ENCODE measurements around the gene TPST1.

The TPST1 gene

DNA sequence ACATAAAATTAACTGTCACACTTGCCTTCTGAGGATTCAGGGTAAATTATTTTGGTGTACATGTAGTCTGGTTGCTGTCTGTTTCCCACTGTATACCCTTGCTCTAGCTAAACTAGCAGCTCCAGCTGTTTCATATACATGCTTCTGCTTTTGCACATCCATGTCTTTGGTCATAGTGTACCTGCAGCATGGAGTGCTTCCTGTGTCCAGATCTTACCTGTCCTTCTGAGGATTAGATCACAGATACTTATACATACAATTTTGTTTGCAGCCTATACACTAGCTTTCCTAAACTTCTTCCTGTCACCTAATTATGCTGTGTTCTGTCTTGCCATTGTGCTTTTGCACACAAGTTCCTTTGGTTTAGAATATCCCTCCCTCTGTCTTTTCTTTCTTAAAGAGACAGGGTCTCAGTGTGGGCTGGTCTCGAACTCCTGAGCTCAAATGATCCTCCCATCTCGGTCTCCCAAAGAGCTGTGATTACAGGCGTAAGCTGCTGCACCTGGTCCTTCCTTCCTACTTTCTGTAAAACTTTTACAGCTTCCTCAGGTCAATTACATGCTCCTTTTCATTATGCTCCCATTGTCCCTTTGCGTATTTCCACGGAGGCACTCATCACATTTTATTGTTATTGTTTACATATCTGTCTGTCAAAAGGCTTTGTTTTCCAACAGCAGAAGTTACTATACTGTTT lies 33.8 kb downstream of the TPST1 start:
- no peak for DNase-seq (ENCODE audit: low read depth)

DNA sequence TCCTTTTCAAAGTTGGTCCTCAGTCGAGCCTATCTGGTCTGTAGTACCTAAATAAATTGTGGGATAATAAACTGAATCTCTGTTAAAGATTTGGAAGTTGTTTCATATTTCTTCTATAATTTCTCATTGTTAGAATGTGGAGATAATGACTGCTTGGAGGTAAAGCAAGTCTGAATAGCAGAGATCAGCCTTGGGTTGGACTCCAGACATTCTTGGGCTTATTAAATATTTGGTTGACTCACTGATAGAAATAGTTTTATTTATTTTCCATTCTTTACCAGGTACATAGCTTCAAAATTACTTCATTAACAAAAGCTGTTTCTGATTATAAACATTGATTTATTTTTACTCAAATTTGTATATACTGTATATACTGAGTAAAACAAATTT lies 34.3 kb downstream of the TPST1 start:
- no peak for DNase-seq (ENCODE audit: low read depth)

DNA sequence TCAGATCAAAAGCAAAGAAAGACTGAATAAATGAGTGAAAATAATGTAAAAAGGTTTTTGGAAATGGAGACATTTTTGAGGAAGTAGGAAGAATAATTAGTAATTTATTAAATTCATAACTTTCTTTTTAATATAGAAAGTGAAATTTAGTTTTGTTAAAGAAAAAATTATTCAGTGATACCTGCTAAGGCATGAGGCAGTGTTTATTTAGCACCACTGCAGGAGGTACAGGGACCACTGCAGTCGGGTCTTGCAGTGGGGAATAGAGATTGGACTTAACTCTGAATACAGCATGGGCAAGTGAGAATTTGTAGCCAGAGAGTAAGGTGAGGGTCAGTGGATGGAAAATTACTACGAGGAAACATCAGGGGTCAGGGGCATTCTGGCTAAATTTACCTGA lies 39.9 kb downstream of the TPST1 start:
- no peak for DNase-seq (ENCODE audit: low read depth)

DNA sequence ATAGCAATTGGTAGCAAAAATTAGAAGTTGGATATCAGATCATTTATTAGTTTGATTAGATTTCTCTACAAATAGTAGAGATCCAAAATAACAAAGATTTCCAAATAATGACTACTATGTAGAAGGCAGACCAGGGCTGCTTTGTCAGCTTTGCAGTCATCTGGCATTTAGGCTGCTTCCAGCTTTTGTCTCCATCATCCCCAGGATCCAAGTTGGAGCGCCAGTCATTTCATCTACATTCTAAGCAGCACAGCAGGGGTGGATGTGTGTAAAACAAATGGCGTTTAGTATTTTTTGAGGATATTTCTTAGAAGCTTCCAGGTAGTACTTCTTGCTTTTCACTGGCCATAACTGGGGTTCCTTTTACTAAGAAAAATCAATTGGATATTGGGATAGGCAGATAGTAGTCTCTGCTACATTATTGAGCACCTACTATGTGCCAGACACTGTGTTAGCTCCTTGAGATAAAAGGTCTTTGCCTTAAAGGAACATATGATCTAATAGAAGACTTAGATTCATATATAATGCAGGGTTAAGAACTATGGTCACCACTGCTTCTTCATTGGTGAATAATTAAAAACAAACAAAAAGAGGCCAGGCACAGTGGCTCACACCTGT lies 41.5 kb downstream of the TPST1 start:
- no peak for DNase-seq (ENCODE audit: low read depth)

DNA sequence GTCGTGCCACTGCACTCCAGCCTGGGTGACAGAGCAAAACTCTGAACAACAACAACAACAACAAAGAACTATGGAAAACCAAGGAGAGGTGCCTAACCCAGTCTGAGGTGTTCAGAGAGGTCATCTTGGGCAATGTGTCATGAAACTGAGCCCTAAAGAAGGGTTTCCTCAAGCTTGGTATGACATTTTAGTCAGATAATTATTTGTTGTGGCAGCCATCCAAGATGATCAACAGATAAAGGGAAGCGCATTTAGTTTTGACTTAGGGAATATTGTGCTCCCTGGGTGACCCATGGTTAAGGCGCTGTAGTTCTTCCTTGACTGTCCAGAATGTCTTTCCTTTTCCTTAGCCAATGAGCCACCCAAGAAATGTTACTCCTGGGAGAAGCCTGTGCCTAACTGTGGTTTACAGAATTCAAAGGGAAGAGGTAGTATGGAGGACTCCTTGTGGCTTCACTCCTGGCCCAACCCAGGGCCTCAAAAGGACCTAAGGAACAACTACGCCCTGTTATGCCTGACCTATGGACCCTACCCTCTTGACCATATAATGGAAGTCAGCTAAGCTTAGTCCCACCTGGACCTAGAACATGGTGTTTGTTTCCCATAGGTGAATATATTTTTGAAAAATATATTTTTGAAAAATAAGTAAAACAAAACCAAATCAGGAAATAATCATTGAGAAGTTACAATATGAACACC lies 42.4 kb downstream of the TPST1 start:
- DNase-seq (ENCODE audit: low read depth), result no peak

DNA sequence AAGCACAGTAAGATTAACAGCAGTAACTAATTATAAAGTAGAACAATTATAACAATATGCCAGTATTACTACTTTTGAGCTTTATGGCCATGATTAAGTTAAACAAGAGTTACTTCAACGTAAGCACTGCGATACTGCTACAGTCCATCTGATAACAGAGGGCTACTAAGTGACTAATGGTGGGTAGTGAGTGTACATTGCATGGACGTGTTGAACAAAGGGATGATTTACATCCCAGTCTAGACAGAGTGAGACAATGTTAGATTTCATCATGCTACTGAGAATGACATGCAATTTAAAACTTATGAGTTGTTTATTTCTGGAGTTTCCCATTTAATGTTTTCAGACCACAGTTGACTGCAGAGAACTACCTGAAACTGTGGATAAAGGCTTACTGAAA lies 45.6 kb downstream of the TPST1 start:
- no peak for DNase-seq (ENCODE audit: low read depth)

DNA sequence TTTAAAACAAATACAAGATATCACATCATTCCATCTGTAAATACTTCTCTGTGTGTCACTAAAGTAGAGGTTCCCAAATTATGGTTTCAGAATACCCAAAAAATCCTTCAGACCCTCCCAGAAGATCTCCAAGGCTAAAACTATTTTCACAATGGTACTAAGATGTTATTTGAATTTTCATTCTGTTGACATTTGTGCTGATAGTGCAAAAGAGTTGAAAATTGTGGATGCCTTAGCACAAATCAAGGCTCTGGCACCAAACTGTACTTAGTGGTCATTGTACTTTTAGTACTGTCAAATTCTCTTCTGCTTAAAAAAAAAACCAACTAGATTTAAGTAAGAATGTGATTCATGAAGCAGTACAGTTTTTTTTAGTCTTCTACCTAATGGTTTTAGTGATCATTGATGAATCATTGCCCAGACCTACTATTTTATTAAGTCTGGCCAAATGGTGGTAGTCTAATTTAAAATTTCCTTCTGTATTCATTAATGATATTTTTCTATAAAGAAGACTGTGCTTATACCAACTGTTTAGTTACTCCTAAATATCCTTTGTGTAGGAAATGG lies 50.5 kb downstream of the TPST1 start:
- no peak for DNase-seq (ENCODE audit: low read depth)

DNA sequence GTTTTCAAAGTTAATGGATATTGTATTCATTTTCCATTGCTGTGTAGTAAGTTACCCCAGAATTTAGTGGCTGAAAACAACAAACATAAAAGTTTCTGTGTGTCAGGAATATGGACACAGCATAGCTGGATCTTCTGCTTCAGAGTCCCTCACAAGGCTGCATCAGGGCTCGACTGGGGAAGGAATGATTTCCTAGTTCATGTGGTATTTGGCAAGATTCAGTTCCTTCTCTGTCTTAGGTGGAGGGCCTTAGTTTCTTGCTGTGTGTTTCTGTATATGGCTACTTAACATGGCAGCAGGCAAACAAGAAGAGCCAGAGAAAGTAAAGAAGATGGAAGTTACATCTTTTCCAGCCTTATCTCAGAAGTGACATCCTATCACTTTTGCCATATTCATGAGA lies 51.1 kb downstream of the TPST1 start:
- no peak for DNase-seq (ENCODE audit: low read depth)

DNA sequence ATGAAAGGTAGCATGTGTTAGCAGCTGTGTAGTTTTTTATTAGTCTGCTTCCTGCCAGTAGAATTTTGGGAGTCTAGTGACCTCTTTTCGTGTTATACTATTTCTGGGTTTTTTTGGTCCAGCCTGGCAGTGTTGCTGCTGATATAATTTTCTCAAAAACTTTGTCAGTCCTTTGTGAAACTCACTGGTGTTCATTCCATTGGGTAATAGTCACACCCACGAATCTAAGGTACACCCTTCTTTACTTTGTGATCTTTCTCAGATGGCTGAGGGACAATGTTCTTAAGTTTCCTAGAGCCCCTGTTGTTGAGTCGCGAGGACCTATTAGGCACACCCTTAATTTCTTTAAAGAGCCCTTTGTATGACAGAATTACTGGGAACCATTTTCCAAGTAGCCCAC lies 52.3 kb downstream of the TPST1 start:
- no peak for DNase-seq (ENCODE audit: low read depth)

DNA sequence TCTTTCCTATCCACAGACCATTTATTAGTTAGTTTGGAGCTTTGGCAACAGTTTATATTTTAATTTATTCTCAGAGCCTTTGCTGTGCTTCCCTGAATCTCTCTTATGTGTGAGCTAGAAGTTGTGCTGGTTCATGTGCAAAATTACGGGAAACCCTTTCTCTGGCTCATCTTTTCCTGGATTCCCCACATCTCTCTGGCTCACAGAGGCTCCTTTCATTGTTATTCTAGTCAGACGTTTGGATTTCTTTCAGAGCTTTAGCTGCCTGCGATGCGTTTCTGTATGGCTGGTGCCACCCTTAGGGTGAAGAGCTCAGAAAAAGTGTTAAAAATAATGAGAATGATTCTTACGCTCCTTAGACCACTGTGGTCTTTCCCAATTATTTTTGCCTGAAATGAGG lies 53.3 kb downstream of the TPST1 start:
- no peak for DNase-seq (ENCODE audit: low read depth)

DNA sequence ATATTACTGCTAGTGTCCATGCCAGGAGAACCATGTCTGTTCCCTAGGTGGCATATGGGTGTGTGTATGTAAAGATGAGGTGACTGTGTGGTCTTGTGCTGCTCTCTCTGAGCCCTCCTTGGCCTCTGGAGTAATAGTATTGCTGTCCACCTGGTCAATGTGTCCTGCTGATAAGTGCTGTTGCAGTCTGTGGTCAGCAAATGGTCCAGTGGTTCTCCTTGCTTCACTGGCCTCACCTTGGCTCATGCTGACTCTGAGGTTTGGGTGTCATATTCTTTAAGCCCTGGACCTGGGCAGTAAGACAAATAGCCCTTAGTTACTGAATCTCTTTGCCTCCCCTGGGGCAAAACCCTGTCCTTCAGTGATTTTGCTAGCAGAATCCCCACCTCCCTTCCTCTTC lies 56.8 kb downstream of the TPST1 start:
- no peak for DNase-seq (ENCODE audit: low read depth)

DNA sequence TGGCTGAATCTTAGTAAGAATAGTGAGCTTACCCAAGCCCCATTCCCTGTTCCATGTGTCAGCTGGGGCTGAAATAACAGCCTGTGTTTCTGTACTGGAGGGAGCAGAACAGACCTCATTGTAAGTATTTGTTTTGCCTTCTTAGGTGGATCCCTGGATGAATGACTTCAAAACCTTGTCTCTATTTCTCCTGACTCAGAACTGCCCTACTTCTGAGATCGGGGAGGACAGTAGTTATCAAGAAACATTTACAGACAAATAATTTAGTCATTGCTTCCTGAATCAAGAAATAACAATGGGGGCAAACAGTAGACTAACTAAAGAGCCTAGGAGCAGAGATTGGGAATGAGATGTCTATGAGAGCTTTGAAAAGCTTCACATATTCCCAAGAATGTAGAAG lies 58.8 kb downstream of the TPST1 start:
- no peak for DNase-seq (ENCODE audit: low read depth)

DNA sequence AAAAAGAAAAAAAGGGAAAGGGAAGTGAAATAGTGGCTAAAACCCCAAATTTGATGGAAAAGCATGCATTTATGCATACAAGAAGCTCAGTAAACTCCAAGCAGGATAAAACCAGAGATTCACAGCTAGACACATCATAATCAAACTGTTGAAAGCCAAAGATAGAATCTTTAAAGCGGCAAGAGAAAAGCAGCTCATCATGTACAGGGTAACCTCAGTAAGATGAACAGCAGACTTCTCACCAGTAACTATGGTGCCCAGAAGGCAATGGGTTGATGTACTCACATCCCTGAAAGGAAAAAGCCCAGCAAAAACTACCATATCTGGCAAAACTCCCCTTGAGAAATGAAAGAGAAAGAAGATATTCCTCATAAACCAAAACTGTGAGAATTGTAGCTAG lies 60.4 kb downstream of the TPST1 start:
- no peak for DNase-seq (ENCODE audit: low read depth)

DNA sequence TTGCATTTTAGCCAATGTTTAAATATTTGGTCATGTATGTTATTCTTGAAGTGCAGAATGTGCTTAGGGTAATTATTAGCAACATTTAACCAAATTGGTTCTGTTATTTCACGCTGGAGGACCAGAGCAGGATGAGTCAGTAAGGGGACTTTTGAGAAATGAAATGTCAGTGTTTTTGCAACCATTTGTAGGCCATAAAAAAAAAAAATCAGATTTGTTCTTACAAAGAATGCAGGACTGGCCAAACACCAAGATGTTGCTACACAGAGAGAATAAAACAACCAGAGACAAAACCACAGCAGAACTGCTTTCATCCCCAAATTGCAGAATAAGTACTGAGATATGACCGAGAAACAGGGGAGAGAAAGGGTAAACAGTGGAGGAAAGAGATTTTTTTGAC lies 62.1 kb downstream of the TPST1 start:
- no peak for DNase-seq (ENCODE audit: low read depth)

DNA sequence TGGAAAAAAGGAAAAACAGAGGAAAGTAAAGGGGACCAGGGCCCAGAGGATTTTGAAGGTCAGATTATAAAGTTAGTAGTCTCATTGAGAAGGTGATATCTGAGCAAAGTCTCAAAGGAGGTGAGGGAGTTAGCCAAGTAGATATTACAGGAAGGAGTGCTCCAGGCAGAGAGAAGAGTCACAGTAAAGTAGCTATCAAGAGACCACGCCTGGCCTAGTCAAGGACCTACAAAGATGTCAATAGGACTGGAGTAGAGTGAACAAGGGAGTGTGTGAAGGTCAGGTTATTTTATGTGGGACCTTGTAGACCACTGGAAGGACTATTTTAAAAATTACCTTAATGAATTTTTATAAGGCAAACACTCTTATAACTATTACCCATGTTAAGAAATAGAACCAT lies 64.8 kb downstream of the TPST1 start:
- DNase-seq (ENCODE audit: low read depth), result no peak

DNA sequence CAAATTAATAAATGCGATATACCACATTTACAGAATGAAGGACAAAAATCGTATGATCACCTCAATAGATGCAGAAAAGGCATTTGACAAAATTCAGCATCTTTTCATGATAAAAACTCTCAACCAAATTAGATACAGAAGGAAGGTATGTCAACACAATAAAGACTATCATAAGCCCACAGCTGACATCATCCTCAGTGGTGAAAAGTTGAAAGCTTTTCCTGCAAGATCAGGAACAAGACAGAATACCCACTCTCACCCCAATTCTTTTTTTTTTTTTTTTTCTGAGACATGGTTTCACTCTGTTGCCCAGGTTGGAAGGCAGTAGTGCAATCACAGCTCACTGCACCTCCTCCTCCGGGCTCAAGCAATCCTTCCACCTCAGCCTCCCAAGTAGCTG lies 67.2 kb downstream of the TPST1 start:
- no peak for DNase-seq (ENCODE audit: low read depth)

DNA sequence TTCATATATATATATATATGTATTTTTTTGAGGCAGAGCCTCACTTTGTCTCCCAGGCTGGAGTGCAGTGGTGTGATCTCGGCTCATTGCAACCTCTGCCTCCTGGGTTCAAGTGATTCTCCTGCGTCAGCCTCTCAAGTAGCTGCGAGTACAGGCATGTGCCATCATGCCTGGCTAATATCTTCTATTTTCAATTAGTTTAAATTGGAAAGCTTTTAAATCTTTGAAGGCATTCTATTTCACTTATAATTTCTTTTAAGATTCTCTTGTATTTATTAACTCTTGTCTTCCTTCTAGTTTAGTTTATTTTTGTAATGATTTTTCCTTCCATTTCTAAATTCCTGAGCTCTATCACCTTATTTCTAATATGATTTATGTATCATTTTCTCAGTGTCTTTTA lies 71.2 kb downstream of the TPST1 start:
- DNase-seq (ENCODE audit: low read depth), result no peak

DNA sequence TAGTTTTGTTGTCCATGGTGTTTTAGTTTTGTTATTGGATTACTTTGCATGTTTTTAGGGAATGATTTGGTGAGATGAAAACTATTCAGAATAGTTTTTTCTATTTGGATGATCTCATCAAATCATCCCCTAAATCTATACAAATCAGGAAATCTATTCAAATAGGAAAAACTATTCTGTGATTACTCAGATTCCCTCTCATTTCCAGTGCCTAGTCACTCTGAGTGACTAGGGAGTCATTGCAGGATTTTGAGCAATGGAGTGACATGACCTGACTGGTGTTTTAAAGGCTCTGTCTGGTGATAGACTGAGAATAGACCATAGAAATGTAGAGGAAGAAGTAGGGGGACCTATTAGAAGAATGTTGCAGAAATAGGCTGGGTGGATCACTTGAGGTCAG lies 72.4 kb downstream of the TPST1 start:
- DNase-seq (ENCODE audit: low read depth), result no peak

DNA sequence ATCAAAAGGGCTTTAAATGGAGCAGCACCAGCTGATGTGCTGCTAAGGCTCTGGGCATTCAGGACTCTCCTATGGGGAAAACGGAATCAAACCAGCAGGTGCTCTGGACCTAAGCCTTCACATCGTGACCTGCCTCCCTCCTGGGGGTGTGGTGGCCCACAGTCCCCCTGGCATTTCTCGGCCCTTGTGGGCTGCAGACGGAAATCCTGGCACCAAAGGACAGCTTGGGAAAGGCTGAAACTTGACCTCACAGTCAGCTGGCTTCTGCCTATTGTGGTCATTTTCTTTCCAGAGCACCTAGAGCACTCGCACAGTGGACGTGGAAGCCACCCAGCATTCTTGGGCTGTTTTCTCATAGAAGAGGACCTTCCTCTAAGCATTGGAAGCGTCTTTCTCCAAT lies 74.8 kb downstream of the TPST1 start:
- DNase-seq (ENCODE audit: low read depth), result no peak

DNA sequence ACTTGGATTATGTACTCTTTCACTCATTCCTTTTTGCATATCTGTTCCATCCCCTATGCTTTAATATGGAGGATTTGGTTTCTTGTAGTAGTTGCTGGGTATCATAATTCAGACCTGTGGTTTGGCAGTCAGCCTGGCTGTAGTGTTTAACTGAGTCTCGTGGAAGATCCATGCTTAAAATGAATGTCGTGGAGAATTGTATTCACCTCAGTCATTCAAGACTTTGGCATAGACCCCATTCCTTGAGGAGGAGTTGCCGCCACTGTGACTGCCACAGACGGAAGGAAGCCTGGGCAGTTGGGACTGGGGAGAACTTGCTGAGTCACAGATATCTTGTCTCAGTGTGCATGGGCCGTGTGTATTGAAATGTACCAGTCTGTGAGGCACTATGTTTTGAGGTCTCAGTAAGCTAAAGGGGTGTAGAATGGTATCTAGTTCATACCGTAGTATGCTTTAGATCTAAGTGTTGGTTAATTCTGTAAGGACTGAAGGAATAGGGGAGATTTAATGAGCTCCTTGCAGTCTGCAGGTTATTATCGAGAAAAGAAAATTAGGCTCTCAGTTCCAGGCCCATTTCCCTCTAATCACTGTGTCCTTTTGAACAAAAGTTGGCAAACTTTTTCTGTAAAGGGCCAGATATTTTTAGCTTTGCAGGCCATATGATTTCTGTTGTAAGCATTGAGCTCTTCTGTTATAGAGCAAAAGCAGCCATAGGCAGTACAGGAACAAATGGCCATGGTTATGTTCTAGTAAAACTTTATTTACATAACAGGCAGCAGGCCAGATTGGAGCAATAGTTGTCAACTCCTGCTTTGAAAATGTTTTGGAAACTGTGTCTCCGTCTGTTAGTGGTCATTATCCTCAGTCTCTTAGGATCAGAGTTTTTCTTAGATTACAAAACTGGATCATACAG lies 76.8 kb downstream of the TPST1 start:
- DNase-seq (ENCODE audit: low read depth), result no peak

DNA sequence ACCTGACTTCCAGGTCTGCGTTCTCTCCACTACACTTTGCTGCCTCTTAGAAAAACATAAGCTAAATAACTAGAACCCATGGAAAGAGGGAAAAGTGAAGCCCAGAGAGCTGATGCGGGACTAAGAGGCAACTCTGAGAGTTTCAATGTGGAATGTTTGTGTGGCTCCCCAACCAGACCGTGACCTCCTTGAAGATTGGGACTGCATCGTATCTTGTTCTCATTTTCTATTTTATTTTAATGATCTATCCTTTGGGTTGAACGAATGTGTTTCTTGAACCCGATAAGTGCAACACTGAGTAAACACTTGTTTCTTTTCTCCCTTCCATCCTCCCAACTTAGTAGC lies 77.4 kb downstream of the TPST1 start:
- no peak for DNase-seq (ENCODE audit: low read depth)

Data from stimulated activated CD8-positive, alpha-beta memory T cell treated with anti-CD3 and anti-CD28 coated beads, Interleukin-12 subunit alpha, Interleukin-12 subunit beta, amount 100 ng/mL, for 4 hours (primary cell).